T-helper 22 cell (primary cell): ENCODE results near the gene RNF125.
"Not testable (repeated sequence)": the region's sequence is repeated elsewhere in the genome, so short reads cannot be mapped to it uniquely, and the experiment has no call there.

Experiments used
- DNase-seq: peaks from one replicate; pipeline ENCODE4 v3.0.0-alpha.2; 2020; ENCODE audit warnings: low read depth

Gene RNF125

DNA sequence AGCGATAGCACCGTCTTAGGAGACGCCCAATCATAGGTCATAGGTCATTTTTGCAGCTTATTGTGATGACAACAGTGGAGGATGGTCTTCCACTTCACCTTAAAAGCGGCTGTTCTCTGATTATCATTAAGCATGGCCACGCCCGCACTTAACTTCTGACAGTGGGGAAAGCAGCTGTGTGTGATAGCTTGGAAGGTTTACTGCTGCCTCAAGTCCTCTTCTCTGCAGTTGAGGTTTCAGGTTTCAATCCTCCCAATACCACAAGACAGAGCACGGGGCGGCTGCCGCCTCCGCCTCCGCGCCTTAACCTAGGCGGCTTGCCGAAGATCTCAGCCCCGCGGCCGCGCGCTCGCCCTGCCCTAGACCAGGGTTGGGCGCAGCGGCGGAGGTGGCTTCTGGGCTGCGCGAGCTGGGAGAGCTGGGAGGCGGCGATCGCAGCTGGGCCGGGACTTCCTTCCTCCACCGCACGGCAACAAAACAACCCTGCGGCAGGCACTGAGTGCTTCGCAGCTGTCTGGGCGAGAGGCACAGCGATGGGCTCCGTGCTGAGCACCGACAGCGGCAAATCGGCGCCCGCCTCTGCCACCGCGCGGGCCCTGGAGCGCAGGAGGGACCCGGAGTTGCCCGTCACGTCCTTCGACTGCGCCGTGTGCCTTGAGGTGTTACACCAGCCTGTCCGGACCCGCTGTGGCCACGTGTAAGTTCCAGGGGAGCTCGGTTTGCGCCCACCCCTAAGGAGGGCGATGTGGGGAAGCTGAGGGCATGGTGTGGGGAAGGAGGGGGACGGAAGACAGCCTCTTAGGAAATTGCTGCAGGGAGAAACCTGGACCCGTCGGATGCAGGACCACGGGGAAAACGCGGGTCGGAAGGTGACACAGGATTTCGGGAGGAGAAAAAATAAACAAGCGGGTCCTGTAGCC, at the start of gene RNF125:
TSS of gene RNF125 (plus strand) at position 495 of the 920 bp plus-strand sequence. CDS start at position 534, 39 bp downstream.
- DNase-seq = peak; percentile 82

DNA sequence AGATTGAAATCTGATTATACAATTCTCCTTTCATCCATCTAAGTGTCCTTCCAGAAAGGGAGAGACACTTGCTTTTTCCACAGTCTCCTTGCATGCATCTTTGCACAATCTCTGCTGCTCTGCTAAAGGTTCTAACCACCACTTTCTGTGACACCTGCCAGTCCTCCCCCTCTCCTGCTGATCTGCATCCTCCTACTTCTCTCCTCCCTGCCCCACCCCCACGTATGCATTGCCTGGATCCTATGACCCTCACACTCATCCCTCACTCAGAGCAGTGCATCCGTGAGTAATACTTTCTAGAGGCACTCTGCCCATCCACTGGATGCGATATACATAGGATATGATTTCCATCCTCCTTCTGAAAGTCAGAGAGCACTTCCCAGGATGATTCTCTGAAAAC, 48.0 kb upstream of the RNF125 start:
- no peak for DNase-seq

DNA sequence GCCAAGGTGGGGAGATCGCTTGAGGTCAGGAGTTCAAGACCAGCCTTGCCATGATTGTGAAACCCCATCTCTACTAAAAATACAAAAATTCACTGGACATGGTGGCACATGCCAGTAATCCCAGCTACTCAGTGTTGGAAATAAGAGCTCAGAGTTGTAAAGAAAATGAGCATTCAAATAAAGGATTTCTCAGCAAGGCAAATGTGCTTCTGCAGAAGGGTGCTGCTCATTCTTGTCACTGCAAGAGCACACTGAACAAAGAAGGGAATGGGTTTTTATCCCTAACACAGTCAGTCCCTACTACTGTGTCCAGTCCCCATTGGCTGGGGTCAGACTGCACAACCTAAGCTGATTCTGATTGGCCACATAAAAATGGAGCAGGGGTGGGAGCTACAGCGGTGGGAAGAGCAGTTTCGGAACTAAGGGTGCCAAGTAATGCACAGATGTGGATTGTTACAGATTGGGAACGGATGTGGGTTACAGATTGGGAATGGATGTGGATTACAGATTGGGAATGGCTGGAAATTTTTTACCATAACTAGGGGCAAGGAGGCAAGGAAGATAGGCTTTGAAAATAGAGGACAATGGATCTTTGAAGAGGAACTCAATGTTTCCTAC, 44.6 kb upstream of the RNF125 start:
- DNase-seq = no peak

DNA sequence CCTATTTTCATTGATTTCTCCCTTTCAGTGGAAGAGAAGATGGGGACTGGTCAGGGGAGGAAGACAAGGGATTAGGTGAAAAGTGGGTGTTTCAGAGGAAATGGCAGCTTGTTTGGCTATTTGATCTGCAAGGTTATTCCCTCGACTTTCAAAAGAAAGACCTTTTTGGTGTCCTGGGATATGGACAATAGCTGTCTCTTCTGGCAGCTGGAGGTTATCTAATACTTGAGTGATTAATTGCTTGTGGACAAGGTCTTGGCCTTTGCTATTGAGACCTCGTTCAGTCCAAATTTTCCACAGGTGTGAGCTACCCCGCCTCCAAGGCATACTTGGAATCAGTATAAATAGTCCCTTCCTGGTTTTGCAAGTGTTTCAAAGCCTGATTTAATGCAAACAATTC, 42.4 kb upstream of the RNF125 start:
- DNase-seq = no peak

DNA sequence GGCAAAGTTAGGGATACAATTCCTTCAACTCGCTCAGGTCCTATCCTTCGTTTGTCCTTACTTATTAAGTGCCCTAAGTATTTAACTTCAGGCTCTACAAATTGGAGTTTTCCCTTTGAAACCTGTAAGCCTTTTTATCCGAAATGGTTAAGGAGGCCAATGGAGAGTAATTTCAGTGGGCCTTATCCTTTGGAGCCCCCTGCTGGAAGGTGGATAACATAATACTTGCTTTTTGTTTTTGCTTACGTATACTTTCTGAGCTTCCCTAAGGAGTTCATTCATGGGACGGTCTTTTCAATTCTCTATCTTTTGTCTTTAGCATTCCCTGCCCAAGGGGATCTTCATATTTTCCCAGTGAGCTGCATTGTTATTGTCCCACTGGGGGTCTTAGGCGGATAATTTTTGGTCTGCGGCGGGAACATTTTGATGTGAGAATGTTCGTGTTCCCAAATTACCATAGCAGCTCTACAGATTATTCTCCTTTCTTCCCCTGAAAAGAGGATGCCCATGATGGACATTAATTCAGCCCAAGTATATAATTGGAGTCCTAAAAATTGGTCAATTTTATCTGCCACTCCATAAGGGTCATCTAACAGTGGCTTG, 41.3 kb upstream of the RNF125 start:
- no peak for DNase-seq

DNA sequence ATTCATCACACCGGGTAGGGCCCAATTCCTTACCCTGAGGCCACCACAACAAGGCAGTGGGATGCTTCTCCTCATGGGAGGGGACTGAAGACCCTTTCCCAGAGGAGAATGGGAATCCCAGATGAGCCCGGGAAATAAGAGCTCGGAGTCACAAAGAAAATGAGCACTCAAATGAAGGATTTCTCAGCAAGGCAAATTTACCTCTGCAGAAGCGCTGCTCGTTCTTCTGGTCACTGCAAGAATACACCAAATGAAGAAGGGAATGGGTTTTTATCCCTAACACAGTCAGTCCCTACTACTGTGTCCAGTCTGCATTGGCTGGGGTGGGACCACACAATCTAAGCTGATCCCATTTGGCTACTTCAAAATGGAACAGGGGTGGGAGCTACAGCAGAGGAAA, 40.0 kb upstream of the RNF125 start:
- DNase-seq = no peak

DNA sequence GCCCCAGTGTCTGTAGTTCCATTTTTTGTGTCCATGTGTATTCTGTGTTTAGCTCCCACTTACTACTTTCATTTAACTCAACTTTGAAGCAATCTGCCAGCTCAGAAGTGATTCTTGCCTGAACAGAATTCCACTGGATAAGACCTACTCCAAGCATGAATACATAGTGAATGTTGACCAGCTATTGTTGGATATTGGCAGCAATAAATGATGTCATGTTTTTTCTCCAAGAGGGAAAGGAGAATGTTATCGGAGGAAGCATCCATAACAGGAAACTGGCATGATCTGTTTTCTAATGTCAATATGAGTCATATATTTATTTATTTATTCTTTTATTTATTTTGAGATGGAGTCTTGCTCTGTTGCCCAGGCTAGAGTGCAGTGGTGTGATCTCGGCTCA, 38.9 kb upstream of the RNF125 start:
- no peak for DNase-seq

DNA sequence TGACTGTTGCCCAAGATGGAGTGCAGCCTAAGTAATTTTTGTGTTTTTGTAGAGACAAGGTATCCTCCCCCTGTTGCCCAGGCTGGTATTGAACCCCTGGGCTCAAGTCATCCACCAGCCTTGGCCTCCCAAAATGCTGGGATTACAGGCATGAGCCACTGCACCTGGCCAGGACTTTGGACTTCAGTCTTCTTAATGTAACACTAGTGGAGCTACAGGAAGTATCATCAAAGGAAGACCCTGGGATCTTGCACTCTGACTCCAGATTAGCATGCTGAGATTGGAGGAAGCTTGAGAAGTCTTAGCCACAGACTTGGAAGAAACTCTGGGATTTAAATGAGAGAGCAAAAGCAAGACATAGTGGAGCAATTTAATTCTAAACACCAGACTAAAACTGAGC, 37.8 kb upstream of the RNF125 start:
- DNase-seq = no peak

DNA sequence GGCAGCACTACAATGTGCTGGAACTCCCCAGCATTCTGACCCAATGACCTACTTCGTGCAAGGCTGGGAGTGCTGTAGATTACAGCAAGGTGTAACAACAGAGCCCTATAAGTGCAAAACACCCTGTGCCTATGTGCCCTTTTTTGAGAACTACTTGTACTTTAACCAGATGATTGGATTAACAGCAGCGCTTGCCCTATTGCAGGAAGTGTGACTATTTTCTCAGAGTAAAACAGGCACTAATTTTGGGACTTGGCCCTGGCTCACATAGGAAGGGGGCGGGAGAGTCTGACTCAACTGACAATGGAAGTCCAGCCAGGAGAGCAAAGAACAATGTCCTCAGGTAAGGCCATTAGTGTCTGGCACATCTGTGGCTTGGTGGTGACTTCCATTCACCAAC, 35.6 kb upstream of the RNF125 start:
- DNase-seq = no peak

DNA sequence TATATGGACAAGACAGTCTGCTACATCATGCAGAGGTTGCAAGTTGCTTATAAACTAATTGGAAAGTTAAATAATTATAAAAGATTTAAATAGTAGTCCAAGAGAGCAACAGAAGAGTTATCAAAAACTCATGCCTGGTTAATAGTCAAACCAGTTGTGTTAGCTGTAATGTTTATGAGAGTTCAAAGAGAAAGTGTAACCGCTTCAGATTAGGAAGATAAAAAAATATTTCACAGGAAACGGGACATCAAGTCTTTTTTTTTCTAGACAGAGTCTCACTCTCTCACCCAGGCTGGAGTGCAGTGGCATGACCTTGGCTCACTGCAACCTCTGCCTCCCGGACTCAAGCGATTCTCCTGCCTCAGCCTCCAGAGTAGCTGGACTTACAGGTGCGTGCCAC, 34.6 kb upstream of the RNF125 start:
- no peak for DNase-seq

DNA sequence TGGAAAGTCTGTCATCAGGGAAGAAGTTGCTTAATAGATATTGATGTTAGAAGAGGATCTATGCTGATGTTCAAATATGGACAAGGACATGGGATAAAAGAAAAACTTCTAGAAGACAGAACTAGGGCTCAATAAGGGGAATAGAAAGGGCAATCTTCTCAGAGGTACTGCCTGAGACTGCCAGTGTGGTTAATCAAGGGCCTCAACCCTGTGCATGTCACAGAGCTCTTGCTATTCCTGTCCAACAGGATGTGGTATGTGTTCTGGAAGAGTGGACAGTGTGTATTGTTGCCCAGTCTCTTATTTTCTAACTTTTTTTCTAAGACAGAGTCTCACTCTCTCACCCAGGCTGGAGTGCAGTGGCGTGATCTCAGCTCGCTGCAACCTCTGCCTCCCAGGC, 27.8 kb upstream of the RNF125 start:
- DNase-seq = no peak

DNA sequence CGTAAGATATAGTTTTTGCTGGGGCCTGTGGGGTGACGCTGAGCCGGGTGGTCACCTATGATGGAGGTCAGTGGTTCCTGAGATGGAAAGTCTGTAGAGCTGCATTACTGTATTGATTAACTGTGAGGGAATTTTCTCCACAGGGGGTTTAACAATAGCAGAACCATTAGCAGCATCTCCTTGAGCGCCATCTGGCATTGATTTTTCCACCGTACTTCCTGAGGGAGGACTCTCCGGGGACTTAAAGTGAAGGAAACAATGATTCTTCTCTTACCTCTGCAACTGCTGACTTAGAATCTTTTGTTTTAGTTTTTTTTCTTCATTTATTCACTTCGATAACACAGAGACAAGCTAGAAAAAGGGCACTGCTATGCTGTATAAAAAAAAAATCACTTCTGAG, 22.6 kb upstream of the RNF125 start:
- DNase-seq = no peak

DNA sequence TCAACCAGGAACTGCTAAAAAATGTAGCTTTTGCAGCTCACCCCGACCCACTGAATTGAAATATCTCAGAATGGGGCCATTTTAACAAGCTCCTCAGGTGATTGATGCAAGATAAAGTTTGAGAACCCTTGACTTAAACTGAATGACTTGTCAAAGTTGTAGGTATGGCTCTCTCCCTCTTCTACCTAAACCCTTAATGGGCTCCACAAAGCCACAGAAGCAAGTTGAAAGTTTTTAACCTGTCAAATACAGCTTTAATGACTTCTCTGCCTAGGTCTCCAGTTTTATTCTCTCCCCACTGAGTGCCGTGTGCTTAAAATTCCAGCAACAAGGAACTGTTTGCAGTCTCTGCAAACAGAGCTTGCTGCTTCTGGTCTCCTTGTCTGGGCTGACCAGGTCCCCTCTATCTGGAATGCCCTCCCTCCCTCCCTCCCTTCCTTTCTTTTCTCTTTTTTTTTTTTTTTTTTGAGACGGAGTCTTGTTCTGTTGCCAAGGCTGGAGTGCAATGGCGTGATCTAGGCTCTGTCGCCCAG, 19.7 kb upstream of the RNF125 start:
- DNase-seq = no peak

DNA sequence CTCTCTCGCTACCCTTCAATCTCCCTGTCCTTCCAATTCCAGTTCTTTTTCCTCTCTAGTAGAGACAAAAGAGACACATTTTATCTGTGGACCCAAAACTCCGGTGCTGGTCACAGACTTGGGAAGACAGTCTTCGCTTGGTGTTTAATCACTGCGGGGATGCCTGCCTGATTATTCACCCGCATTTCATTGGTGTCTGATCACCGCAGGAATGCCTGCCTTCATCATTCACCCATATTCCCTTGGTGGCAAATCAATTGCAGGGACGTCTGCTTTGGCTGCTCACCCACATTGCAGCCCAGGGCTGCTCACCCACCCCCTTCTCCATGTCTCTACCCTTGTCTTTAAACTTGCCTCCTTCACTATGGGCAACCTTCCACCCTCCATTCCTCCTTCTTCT, 17.5 kb upstream of the RNF125 start:
- not testable (repeated sequence) for DNase-seq

DNA sequence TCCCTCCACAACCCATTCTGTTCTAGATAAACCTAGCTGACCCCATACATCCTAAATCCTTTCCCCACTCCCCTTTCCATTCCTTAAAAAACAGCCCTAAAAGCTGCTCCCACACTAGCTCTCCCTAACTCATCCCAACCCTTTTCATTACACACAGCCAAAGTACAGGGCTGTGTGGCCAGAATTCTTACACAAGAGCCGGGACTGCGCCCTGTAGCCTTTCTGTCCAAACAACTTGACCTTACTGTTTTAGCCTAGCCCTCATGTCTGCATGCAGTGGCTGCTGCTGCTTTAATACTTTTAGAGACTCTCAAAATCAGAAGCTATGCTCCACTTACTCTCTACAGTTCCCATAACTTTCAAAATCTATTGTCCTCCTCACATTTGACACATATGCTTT, 14.8 kb upstream of the RNF125 start:
- not testable (repeated sequence) for DNase-seq

DNA sequence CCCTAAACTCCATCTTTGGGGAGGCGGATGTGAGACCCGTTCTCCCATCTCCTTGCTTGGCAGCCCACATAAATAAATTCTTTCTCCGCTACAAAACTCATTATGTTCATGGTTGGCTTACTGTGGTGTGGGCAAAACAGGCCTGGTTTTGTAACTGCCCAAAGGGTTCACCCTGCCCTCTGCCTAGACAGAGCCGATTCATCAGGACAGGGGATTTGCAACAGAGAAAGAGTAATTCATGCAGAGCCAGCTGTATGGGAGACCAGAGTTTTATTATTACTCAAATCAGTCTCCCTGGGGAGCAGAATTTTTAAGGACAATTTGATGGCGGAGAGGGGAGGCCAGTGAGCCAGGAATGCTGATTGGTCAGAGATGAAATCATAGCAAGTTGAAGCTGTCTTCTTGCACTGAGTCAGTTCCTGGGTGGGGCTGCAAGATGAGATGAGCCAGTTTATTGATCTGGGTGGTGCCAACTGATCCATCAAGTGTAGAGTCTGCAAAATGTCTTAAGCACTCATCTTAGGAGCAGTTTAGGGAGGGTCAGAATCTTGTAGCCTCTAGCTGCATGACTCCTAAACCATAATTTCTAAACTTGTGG, 8.4 kb upstream of the RNF125 start:
- DNase-seq = no peak

DNA sequence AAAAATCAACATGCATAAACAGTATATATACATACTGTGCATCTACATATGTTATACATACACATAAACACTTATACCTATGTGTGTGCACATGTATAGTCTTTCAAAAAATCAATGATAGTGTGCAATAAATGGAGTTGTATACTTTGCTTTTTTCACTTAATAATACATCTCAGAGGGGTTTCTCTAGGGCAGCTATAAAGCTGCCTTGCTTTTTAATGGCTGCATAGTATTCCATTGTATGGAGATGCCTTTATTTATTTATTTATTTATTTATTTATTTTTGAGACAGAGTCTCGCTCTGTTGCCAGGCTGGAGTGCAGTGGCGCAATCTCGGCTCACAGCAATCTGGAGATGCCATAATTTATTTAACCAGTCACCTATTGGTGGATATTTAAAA, 7.4 kb upstream of the RNF125 start:
- DNase-seq = no peak

DNA sequence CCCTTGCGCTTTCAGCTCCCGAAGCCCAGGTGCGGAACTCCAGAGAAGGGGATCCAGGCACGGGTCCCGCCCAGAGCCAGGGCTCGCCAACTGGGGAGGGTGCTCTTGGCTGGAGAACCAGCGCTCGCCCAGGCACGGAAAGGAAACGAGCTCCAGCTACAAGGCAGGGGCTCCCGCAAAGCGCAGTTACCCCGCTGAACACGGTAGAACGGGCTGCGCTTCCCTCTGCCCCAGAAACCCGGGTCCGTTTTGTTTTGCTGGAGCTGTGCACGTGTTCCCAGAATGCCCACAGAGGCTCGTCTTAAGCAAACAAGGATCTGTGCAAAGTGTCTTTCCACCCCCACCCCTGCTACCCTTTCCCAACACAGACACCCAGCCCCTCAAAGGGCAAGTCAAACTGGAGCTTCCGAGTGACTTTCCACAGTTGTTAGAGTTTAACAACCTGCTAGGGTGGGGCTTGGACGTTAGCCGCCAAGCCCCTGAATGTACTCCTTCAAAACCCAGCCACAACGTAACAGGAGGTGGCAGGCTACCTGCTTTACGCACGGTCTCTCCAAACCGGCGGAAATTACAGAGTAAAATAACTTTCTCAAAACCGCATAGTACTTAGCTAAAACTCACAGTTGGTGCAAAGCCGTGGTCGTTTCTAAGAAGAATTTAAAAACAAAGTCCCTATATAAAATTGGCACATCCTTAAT, 775 bp downstream of the RNF125 start:
- peak; percentile 58 for DNase-seq

DNA sequence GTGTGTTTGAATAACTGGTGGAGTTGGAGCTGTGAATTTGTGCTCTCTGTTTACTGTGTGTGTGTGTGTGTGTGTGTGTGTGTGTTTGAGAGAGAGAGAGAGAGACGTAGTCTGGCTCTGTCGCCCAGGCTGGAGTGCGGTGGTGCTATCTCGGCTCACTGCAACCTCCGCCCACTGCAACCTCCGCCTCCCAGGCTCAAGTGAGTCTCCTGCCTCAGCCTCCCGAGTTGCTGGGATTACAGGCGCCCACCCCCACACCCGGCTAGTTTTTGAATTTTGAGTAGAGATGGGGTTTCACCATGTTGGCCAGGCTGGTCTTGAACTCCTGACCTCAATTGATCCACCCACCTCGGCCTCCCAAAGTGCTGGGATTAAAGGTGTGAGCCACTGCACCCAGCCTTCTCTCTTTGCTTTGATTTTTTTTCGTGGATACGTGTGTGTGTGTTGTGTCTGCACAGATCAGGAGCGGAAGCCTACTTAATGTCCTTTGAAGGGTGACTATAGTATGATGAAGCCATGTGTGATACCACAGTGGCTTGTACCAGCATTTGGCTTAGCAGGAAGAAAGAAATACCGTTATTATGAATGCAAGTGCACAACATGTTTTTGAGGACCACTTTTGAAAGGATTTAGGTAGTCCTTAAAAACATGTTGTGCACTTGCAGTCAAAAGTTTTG, 1.5 kb downstream of the RNF125 start:
- peak; percentile 34 for DNase-seq

DNA sequence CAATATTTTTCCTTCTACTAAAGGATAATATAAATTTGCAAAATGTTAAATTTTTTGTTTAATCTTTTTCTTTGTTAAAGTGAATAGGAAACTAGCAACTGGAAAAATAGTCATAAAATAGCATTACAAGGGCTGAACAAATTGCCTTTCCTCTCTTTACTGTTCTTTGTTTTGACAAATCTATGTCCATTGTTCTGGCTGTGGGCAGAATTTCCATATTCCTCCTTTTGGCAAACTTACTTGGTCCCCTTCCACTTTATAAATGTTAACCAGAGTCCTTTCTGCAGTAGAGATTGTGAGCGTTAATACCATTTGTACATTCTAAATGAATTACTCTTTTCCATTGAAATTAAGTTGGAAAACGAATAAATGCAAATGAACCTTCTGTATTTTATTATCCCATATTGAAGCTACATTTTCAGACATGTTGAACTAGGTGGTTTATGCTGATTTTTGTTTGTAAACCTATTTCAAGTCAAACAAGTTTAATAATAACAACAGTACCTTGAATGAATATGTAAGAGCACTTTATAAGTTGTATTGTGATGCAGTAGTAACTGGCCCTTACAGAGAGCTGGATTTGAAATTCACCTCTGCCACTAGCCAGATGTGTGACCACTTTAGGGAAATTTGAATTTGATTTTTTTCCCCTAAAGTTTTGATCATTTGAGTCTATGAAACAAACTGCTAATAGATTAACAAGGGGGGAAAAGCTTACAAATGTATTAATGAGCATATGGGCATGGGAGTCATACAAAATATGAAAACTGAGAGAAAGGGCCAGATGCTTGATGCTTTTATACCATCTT, 3.3 kb downstream of the RNF125 start:
- no peak for DNase-seq
